Liver (tissue), 9 donors: ENCODE measurements around the gene PLA2G12A. TPM values are rescaled to one million over a fixed set of nuclear protein-coding genes. Genes with fewer than 3 reads are reported as not detected.

Experiments used
- DNase-seq: peaks from one replicate; pipeline ENCODE4 v3.0.0-alpha.2; 2017; ENCODE audit warnings: low spot score
- H3K27ac ChIP-seq, 2 donors: one replicate each; pipeline ENCODE4 v1.7.0; 2013; ENCODE audit warnings: inconsistent platforms in 2 of 2, low read length in 2 of 2, control low read depth in 1 of 2, low read depth in 1 of 2, mild to moderate bottlenecking in 1 of 2
- H3K27me3 ChIP-seq, 4 donors: one replicate each; pipeline versions ENCODE4 v1.6.1 to v1.7.0; 2013; ENCODE audit warnings: low read length in 3 of 4, inconsistent platforms in 1 of 4, mild to moderate bottlenecking in 1 of 4, moderate library complexity in 1 of 4; ENCODE audit not compliant: control insufficient read depth in 4 of 4, insufficient read depth in 4 of 4
- H3K36me3 ChIP-seq, 4 donors: one replicate each; pipeline versions ENCODE4 v1.6.1 to v1.7.0; 2013; ENCODE audit warnings: low read length in 3 of 4, mild to moderate bottlenecking in 3 of 4, low read depth in 1 of 4, moderate library complexity in 1 of 4; ENCODE audit not compliant: control insufficient read depth in 4 of 4, insufficient read depth in 3 of 4
- H3K4me1 ChIP-seq, 4 donors: one replicate each; pipeline versions ENCODE4 v1.6.1 to v1.7.0; 2013; ENCODE audit warnings: low read length in 3 of 4, mild to moderate bottlenecking in 3 of 4, moderate library complexity in 1 of 4; ENCODE audit not compliant: control insufficient read depth in 4 of 4, insufficient read depth in 4 of 4
- H3K4me3 ChIP-seq, 3 donors: one replicate each; pipeline versions ENCODE4 v1.6.1 to v1.7.0; 2013; ENCODE audit warnings: low read length in 3 of 3, control low read depth in 1 of 3, low read depth in 1 of 3, mild to moderate bottlenecking in 1 of 3
- H3K9ac ChIP-seq, 2 donors: one replicate each; pipeline ENCODE4 v1.7.0; 2013; ENCODE audit warnings: low read length in 2 of 2, mild to moderate bottlenecking in 2 of 2, moderate library complexity in 2 of 2, control low read depth in 1 of 2, low read depth in 1 of 2
- H3K9me3 ChIP-seq, 4 donors: one replicate each; pipeline versions ENCODE4 v1.6.1 to v1.7.0; 2013; ENCODE audit warnings: low read length in 3 of 4; ENCODE audit not compliant: control insufficient read depth in 4 of 4
- ATF3 ChIP-seq: IDR thresholded peaks from 2 replicates; pipeline ENCODE4 v1.6.1; 2016; ENCODE audit warnings: antibody characterized with exemption
- CTCF ChIP-seq: fragments of 150-350 bp; IDR thresholded peaks from 2 replicates; pipeline ENCODE4 v1.5.1; 2017; ENCODE audit warnings: improper control_type of control experiment, low read depth, low read length; ENCODE audit not compliant: missing input control
- EGR1 ChIP-seq, 2 donors: IDR thresholded peaks; 2 replicates each; pipeline ENCODE4 v1.6.1; 2016 to 2018; ENCODE audit warnings: antibody characterized with exemption in 2 of 2, low read depth in 2 of 2
- FOXA1 ChIP-seq: IDR thresholded peaks from 2 replicates; pipeline ENCODE4 v1.6.1; 2016; ENCODE audit warnings: antibody characterized with exemption
- FOXA2 ChIP-seq: IDR thresholded peaks from 2 replicates; pipeline ENCODE4 v1.6.1; 2016; ENCODE audit warnings: antibody characterized with exemption
- GABPA ChIP-seq, 2 donors: IDR thresholded peaks in 1 of 2; conservative IDR thresholded peaks in 1 of 2; 2 replicates each; pipeline ENCODE4 v1.6.1; 2016; ENCODE audit warnings: antibody characterized with exemption in 2 of 2, mild to moderate bottlenecking in 1 of 2, moderate library complexity in 1 of 2
- HNF4A ChIP-seq, 2 donors: conservative IDR thresholded peaks; 2 replicates each; pipeline ENCODE4 v1.6.1; 2016; ENCODE audit warnings: antibody characterized with exemption in 2 of 2, mild to moderate bottlenecking in 2 of 2
- HNF4G ChIP-seq: IDR thresholded peaks from 2 replicates; pipeline ENCODE4 v1.6.1; 2016; ENCODE audit warnings: antibody characterized with exemption
- JUND ChIP-seq, 2 donors: IDR thresholded peaks; 2 replicates each; pipeline ENCODE4 v1.6.1; 2016; ENCODE audit warnings: antibody characterized with exemption in 2 of 2
- NR2F2 ChIP-seq: IDR thresholded peaks from 2 replicates; pipeline ENCODE4 v1.6.1; 2016; ENCODE audit warnings: antibody characterized with exemption
- RAD21 ChIP-seq, 2 donors: IDR thresholded peaks; 2 replicates each; pipeline ENCODE4 v1.6.1; 2016; ENCODE audit warnings: antibody characterized with exemption in 2 of 2, mild to moderate bottlenecking in 2 of 2
- REST ChIP-seq: IDR thresholded peaks from 2 replicates; pipeline ENCODE4 v1.6.1; 2016; ENCODE audit warnings: antibody characterized with exemption, mild to moderate bottlenecking
- RXRA ChIP-seq, 2 donors: IDR thresholded peaks; 2 replicates each; pipeline ENCODE4 v1.6.1; 2017 to 2018; ENCODE audit warnings: antibody characterized with exemption in 2 of 2, mild to moderate bottlenecking in 1 of 2
- SP1 ChIP-seq: IDR thresholded peaks from 2 replicates; pipeline ENCODE4 v1.6.1; 2018; ENCODE audit warnings: antibody characterized with exemption, mild to moderate bottlenecking
- TAF1 ChIP-seq: conservative IDR thresholded peaks from 2 replicates; pipeline ENCODE4 v1.6.1; 2016; ENCODE audit warnings: antibody characterized with exemption, mild to moderate bottlenecking
- YY1 ChIP-seq: IDR thresholded peaks from 2 replicates; pipeline ENCODE4 v1.6.1; 2016; ENCODE audit warnings: antibody characterized with exemption, mild to moderate bottlenecking
- WGBS: extraction: QIAGEN DNeasy Blood & Tissue Kit; methylation state at CpG from one replicate; pipeline ENCODE4 v1.1.7; 2013; 5-methylcytosine and 5-hydroxymethylcytosine counted together
- polyA plus RNA-seq, 2 donors: library from polyadenylated mRNA; stranded (reverse) in 1 of 2; unstranded in 1 of 2; fragments of 200-250 nt in 1 of 2; fragments of >200 nt in 1 of 2; fragmentation: Nextera tagmentation in 1 of 2; extraction: Ambion mirVana in 1 of 2; gene quantifications; one replicate each; pipeline versions ENCODE4 v1.2.1 to v1.2.3, GENCODE V29; 2013 to 2015
- total RNA-seq, 2 donors: library from RNA; depleted of rRNA; stranded (reverse); fragments of >200 nt; gene quantifications; one replicate each; pipeline ENCODE4 v1.2.3, GENCODE V29; 2014
- TF ChIP-seq, protein P1 (sequence below): IDR thresholded peaks from 2 replicates; pipeline ENCODE4 v1.6.1; 2016; ENCODE audit warnings: antibody characterized with exemption
- TF ChIP-seq, protein P2 (sequence below): IDR thresholded peaks from 2 replicates; pipeline ENCODE4 v1.6.1; 2016; ENCODE audit warnings: antibody characterized with exemption
- donor health status: healthy.
- donor health status: healthy.
- donor health status: healthy.
- donor health status: healthy.
- donor health status: healthy.

The PLA2G12A gene
- total and polyA plus RNA-seq, 4 donors: 11.3 to 57.7 (median 29.4) TPM

DNA sequence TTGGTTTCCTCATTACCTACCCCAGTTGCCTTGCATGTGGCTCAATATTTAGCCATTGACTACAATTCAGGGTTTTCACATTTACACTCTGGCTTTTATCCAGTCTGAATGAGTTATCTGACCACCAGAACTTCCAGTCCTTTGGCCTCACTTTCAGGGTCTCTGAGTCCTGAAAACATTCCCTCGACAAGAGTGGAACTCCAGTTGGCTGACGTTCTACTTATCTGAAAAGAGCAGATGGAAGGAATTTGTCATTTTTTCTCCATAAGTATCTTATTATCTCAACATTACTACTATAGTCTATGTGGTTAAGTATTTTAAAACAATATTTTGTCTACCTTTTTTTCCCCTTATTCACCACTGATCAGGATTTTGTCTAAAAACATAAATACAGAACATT lies 21.4 kb downstream of the PLA2G12A start:
- no peak for DNase-seq
- TF ChIP-seq HNF4A (conservative IDR thresholded peaks at IDR 0.05): no peak
- no peak for TF ChIP-seq GABPA (IDR thresholded peaks at IDR 0.05 in 1 of 2, conservative IDR thresholded peaks at IDR 0.05 in 1 of 2)
- no peak for TF ChIP-seq RXRA (IDR thresholded peaks at IDR 0.05)
- no peak for TF ChIP-seq SP1
- TF ChIP-seq EGR1 (IDR thresholded peaks at IDR 0.05; ENCODE audit: low read depth in 2 of 2): no peak
- TF ChIP-seq CTCF: no peak
- TF ChIP-seq, protein P1, sequence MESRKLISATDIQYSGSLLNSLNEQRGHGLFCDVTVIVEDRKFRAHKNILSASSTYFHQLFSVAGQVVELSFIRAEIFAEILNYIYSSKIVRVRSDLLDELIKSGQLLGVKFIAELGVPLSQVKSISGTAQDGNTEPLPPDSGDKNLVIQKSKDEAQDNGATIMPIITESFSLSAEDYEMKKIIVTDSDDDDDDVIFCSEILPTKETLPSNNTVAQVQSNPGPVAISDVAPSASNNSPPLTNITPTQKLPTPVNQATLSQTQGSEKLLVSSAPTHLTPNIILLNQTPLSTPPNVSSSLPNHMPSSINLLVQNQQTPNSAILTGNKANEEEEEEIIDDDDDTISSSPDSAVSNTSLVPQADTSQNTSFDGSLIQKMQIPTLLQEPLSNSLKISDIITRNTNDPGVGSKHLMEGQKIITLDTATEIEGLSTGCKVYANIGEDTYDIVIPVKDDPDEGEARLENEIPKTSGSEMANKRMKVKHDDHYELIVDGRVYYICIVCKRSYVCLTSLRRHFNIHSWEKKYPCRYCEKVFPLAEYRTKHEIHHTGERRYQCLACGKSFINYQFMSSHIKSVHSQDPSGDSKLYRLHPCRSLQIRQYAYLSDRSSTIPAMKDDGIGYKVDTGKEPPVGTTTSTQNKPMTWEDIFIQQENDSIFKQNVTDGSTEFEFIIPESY: no peak
- no peak for TF ChIP-seq REST
- no peak for TF ChIP-seq YY1
- TF ChIP-seq TAF1: no peak
- TF ChIP-seq ATF3: no peak
- no peak for TF ChIP-seq RAD21 (IDR thresholded peaks at IDR 0.05)
- TF ChIP-seq, protein P2, sequence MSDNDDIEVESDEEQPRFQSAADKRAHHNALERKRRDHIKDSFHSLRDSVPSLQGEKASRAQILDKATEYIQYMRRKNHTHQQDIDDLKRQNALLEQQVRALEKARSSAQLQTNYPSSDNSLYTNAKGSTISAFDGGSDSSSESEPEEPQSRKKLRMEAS: no peak
- TF ChIP-seq HNF4G: no peak
- no peak for TF ChIP-seq FOXA2
- TF ChIP-seq JUND (IDR thresholded peaks at IDR 0.05): no peak
- no peak for TF ChIP-seq FOXA1
- no peak for TF ChIP-seq NR2F2
- no peak overlapping the region for H3K27ac ChIP-seq

More for the DNA sequence above, 21.4 kb downstream of the PLA2G12A start:
- H3K36me3 ChIP-seq: peaks cover 2 to 11% (median 11%) of the 10 kb centered on the region in 4 donors
- no peaks in the 10 kb centered on the region for H3K27me3 ChIP-seq
- peaks cover 0 to 8% (median 3%) of the 10 kb centered on the region in 4 donors for H3K4me1 ChIP-seq
- H3K9ac ChIP-seq: no peak overlapping the region
- no peak overlapping the region for H3K4me3 ChIP-seq
- no peaks in the 10 kb centered on the region for H3K9me3 ChIP-seq
- 88% methylated on average over 2 of the region's 2 CpGs for WGBS
